ENCODE results near the gene KMT5B.
"Not testable (repeated sequence)": the region's sequence is repeated elsewhere in the genome, so short reads cannot be mapped to it uniquely, and the experiment has no call there.

Gene KMT5B

GRCh38 chr11:68213135-68213515 is at the start of gene KMT5B:
Gene KMT5B, minus strand, starts transcription at chr11:68213296. Its CDS starts 23,220 bp downstream, at chr11:68190076.
- H3K36me3 ChIP-seq (ENCODE audit: insufficient read depth, low read length) = no peaks in the 10 kb centered on the region
- H3K9me3 ChIP-seq (ENCODE audit: low read length) = no peaks in the 10 kb centered on the region
- peak within 1 kb of the TSS; percentile 91 for H3K4me3 ChIP-seq (ENCODE audit: low read length)
- peaks cover 31% of the 10 kb centered on the region for H3K4me1 ChIP-seq (ENCODE audit: insufficient read depth, low read length)
- H3K27me3 ChIP-seq (ENCODE audit: insufficient read depth, low read length) = no peaks in the 10 kb centered on the region
- H2AFZ ChIP-seq (ENCODE audit: low read depth, low read length) = peak within 1 kb of the TSS; percentile 74

- Histone ChIP-seq H3K4me3 (ENCODE audit: low read length) (no peak overlapping the region), H2AFZ (ENCODE audit: low read depth, low read length) (no peak overlapping the region), H3K27me3 (ENCODE audit: insufficient read depth, low read length) (no peaks in the 10 kb centered on the region), H3K4me1 (ENCODE audit: insufficient read depth, low read length) (no peaks in the 10 kb centered on the region), H3K36me3 (ENCODE audit: insufficient read depth, low read length) (peaks cover 63% of the 10 kb centered on the region), H3K9me3 (ENCODE audit: low read length) (no peaks in the 10 kb centered on the region)
Measured at GRCh38 chr11:68262544-68262827, 49.4 kb upstream of the KMT5B start.

GRCh38 chr11:68261749-68262543 is 48.9 kb upstream of the KMT5B start:
- peaks cover 58% of the 10 kb centered on the region for H3K36me3 ChIP-seq (ENCODE audit: insufficient read depth, low read length)
- no peaks in the 10 kb centered on the region for H3K27me3 ChIP-seq (ENCODE audit: insufficient read depth, low read length)
- no peaks in the 10 kb centered on the region for H3K4me1 ChIP-seq (ENCODE audit: insufficient read depth, low read length)
- no peak overlapping the region for H3K4me3 ChIP-seq (ENCODE audit: low read length)
- H3K9me3 ChIP-seq (ENCODE audit: low read length) = no peaks in the 10 kb centered on the region
- no peak overlapping the region for H2AFZ ChIP-seq (ENCODE audit: low read depth, low read length)

- no peak overlapping the region for H2AFZ ChIP-seq (ENCODE audit: low read depth, low read length)
- no peak overlapping the region for H3K4me3 ChIP-seq (ENCODE audit: low read length)
- H3K4me1 ChIP-seq (ENCODE audit: insufficient read depth, low read length) = peaks cover 2% of the 10 kb centered on the region
- H3K27me3 ChIP-seq (ENCODE audit: insufficient read depth, low read length) = no peaks in the 10 kb centered on the region
- H3K36me3 ChIP-seq (ENCODE audit: insufficient read depth, low read length) = peaks cover 52% of the 10 kb centered on the region
- H3K9me3 ChIP-seq (ENCODE audit: low read length) = no peaks in the 10 kb centered on the region
Measured at GRCh38 chr11:68261006-68261405, 47.9 kb upstream of the KMT5B start.

- no peak overlapping the region for H2AFZ ChIP-seq (ENCODE audit: low read depth, low read length)
- peaks cover 47% of the 10 kb centered on the region for H3K36me3 ChIP-seq (ENCODE audit: insufficient read depth, low read length)
- H3K9me3 ChIP-seq (ENCODE audit: low read length) = no peaks in the 10 kb centered on the region
- no peaks in the 10 kb centered on the region for H3K27me3 ChIP-seq (ENCODE audit: insufficient read depth, low read length)
- H3K4me3 ChIP-seq (ENCODE audit: low read length) = no peak overlapping the region
- peaks cover 2% of the 10 kb centered on the region for H3K4me1 ChIP-seq (ENCODE audit: insufficient read depth, low read length)
Measured at GRCh38 chr11:68260484-68260883, 47.4 kb upstream of the KMT5B start.

GRCh38 chr11:68259122-68259959 is 46.2 kb upstream of the KMT5B start:
- Histone ChIP-seq H3K4me1 (ENCODE audit: insufficient read depth, low read length) (peaks cover 2% of the 10 kb centered on the region), H3K9me3 (ENCODE audit: low read length) (no peaks in the 10 kb centered on the region), H3K4me3 (ENCODE audit: low read length) (no peak overlapping the region), H3K36me3 (ENCODE audit: insufficient read depth, low read length) (peaks cover 38% of the 10 kb centered on the region), H3K27me3 (ENCODE audit: insufficient read depth, low read length) (no peaks in the 10 kb centered on the region), H2AFZ (ENCODE audit: low read depth, low read length) (no peak overlapping the region)

- Histone ChIP-seq H2AFZ (ENCODE audit: low read depth, low read length) (no peak overlapping the region), H3K27me3 (ENCODE audit: insufficient read depth, low read length) (peaks cover 4% of the 10 kb centered on the region), H3K9me3 (ENCODE audit: low read length) (no peaks in the 10 kb centered on the region), H3K36me3 (ENCODE audit: insufficient read depth, low read length) (peaks cover 29% of the 10 kb centered on the region), H3K4me1 (ENCODE audit: insufficient read depth, low read length) (peaks cover 2% of the 10 kb centered on the region), H3K4me3 (ENCODE audit: low read length) (no peak overlapping the region)
Measured at GRCh38 chr11:68258363-68258765, 45.3 kb upstream of the KMT5B start.

- no peak overlapping the region for H3K4me3 ChIP-seq (ENCODE audit: low read length)
- H2AFZ ChIP-seq (ENCODE audit: low read depth, low read length) = no peak overlapping the region
- peaks cover 23% of the 10 kb centered on the region for H3K36me3 ChIP-seq (ENCODE audit: insufficient read depth, low read length)
- peaks cover 2% of the 10 kb centered on the region for H3K4me1 ChIP-seq (ENCODE audit: insufficient read depth, low read length)
- H3K9me3 ChIP-seq (ENCODE audit: low read length) = no peaks in the 10 kb centered on the region
- H3K27me3 ChIP-seq (ENCODE audit: insufficient read depth, low read length) = peaks cover 4% of the 10 kb centered on the region
Measured at GRCh38 chr11:68257477-68258362, 44.6 kb upstream of the KMT5B start.

- no peak overlapping the region for H3K4me3 ChIP-seq (ENCODE audit: low read length)
- peaks cover 4% of the 10 kb centered on the region for H3K27me3 ChIP-seq (ENCODE audit: insufficient read depth, low read length)
- no peaks in the 10 kb centered on the region for H3K9me3 ChIP-seq (ENCODE audit: low read length)
- no peak overlapping the region for H2AFZ ChIP-seq (ENCODE audit: low read depth, low read length)
- peaks cover 9% of the 10 kb centered on the region for H3K36me3 ChIP-seq (ENCODE audit: insufficient read depth, low read length)
- H3K4me1 ChIP-seq (ENCODE audit: insufficient read depth, low read length) = peaks cover 2% of the 10 kb centered on the region
Measured at GRCh38 chr11:68256331-68256741, 43.2 kb upstream of the KMT5B start.

GRCh38 chr11:68255526-68255925 is 42.4 kb upstream of the KMT5B start:
- Histone ChIP-seq H3K4me1 (ENCODE audit: insufficient read depth, low read length) (peaks cover 2% of the 10 kb centered on the region), H3K36me3 (ENCODE audit: insufficient read depth, low read length) (peaks cover 2% of the 10 kb centered on the region), H2AFZ (ENCODE audit: low read depth, low read length) (no peak overlapping the region), H3K4me3 (ENCODE audit: low read length) (no peak overlapping the region), H3K27me3 (ENCODE audit: insufficient read depth, low read length) (peaks cover 4% of the 10 kb centered on the region), H3K9me3 (ENCODE audit: low read length) (no peaks in the 10 kb centered on the region)

- H3K4me1 ChIP-seq (ENCODE audit: insufficient read depth, low read length) = peaks cover 2% of the 10 kb centered on the region
- H3K27me3 ChIP-seq (ENCODE audit: insufficient read depth, low read length) = peaks cover 4% of the 10 kb centered on the region
Measured at GRCh38 chr11:68254421-68254820, 41.3 kb upstream of the KMT5B start.

GRCh38 chr11:68251765-68252164 is 38.7 kb upstream of the KMT5B start:
- Histone ChIP-seq H3K36me3 (ENCODE audit: insufficient read depth, low read length) (no peaks in the 10 kb centered on the region), H3K4me3 (ENCODE audit: low read length) (no peak overlapping the region), H2AFZ (ENCODE audit: low read depth, low read length) (no peak overlapping the region), H3K4me1 (ENCODE audit: insufficient read depth, low read length) (peaks cover 2% of the 10 kb centered on the region), H3K9me3 (ENCODE audit: low read length) (no peaks in the 10 kb centered on the region), H3K27me3 (ENCODE audit: insufficient read depth, low read length) (peaks cover 4% of the 10 kb centered on the region)

More at GRCh38 chr11:68254421-68254820, 41.3 kb upstream of the KMT5B start:
- no peak overlapping the region for H2AFZ ChIP-seq (ENCODE audit: low read depth, low read length)
- H3K9me3 ChIP-seq (ENCODE audit: low read length) = no peaks in the 10 kb centered on the region
- H3K4me3 ChIP-seq (ENCODE audit: low read length) = no peak overlapping the region
- no peaks in the 10 kb centered on the region for H3K36me3 ChIP-seq (ENCODE audit: insufficient read depth, low read length)

- not testable (repeated sequence) for H3K9me3 ChIP-seq (ENCODE audit: low read length); H3K4me1 ChIP-seq (ENCODE audit: insufficient read depth, low read length); H3K36me3 ChIP-seq (ENCODE audit: insufficient read depth, low read length); H3K4me3 ChIP-seq (ENCODE audit: low read length); H3K27me3 ChIP-seq (ENCODE audit: insufficient read depth, low read length); H2AFZ ChIP-seq (ENCODE audit: low read depth, low read length)
Measured at GRCh38 chr11:68244912-68245311, 31.8 kb upstream of the KMT5B start.

Measured in neuron (in vitro differentiated cells).